ENCODE results near the gene GFI1. TPM values are rescaled to one million over a fixed set of nuclear protein-coding genes. Genes with fewer than 3 reads are reported as not detected.

The GFI1 gene
- total RNA-seq, 1 experiment from 2014 or later = 10.2 TPM

- no peaks in the 10 kb centered on the region for H3K9me3 ChIP-seq (ENCODE audit: low read length)
- no peaks in the 10 kb centered on the region for H3K27me3 ChIP-seq (ENCODE audit: low read length)
- H3K4me2 ChIP-seq (ENCODE audit: low read depth, low read length, poor library complexity, severe bottlenecking) = no peak overlapping the region
- no peaks in the 10 kb centered on the region for H3K9me2 ChIP-seq (replicated peaks; ENCODE audit: insufficient read depth, low read length)
- H3K36me3 ChIP-seq (ENCODE audit: insufficient read depth, low read length) = no peaks in the 10 kb centered on the region
- H3K9ac ChIP-seq (ENCODE audit: low read length) = no peak overlapping the region
- DNase-seq = peak; percentile 26
- no peaks in the 10 kb centered on the region for H4K20me1 ChIP-seq (ENCODE audit: insufficient read depth, low read depth, low read length)
- no peak overlapping the region for H3K4me3 ChIP-seq (ENCODE audit: low read length)
- no peaks in the 10 kb centered on the region for H3K79me2 ChIP-seq (ENCODE audit: low read length)
- no peak overlapping the region for H3K27ac ChIP-seq (ENCODE audit: low read length)
- H2AFZ ChIP-seq (ENCODE audit: low read length) = no peak overlapping the region
- H3K4me1 ChIP-seq (ENCODE audit: low read length) = peaks cover 12% of the 10 kb centered on the region
Measured at GRCh38 chr1:92495392-92496063, 8.8 kb upstream of the GFI1 start.

DNA sequence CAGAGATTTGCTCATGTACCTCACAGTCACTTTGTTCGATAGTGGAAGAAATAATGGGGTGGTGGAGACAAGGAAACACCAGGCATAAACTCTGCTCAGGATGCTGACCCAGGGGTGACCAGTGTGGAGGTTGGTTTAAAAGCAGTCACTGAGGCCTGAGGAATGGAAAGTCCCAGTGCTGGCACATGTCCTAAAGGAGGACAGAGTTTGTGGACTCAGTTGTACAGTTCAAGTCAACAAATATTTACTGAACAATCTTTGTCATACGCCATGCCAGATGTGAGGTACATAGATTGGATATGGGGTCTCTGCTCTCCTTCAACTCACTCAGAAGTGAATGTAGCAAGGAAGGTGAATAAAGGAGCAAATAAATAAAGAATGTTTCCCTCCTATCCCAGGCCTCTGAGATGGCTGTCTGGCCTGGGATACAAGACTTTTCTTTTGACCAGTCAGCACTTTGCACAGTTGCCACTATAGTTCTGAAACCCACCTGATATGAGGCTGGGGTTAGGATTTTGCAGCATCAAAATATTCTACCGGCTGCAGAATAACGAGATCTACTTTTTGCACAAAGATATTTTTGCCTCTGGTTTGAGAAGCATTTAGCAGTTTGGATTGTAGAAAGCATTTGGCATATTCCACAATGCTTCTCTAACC lies 7.9 kb upstream of the GFI1 start:
- no peak overlapping the region for H3K27ac ChIP-seq (ENCODE audit: low read length)
- H3K9ac ChIP-seq (ENCODE audit: low read length) = no peak overlapping the region
- H3K9me2 ChIP-seq (replicated peaks; ENCODE audit: insufficient read depth, low read length) = no peaks in the 10 kb centered on the region
- no peaks in the 10 kb centered on the region for H3K36me3 ChIP-seq (ENCODE audit: insufficient read depth, low read length)
- no peak overlapping the region for H3K4me2 ChIP-seq (ENCODE audit: low read depth, low read length, poor library complexity, severe bottlenecking)
- H4K20me1 ChIP-seq (ENCODE audit: insufficient read depth, low read depth, low read length) = no peaks in the 10 kb centered on the region
- no peak overlapping the region for H3K4me3 ChIP-seq (ENCODE audit: low read length)
- no peaks in the 10 kb centered on the region for H3K9me3 ChIP-seq (ENCODE audit: low read length)
- no peaks in the 10 kb centered on the region for H3K27me3 ChIP-seq (ENCODE audit: low read length)
- H3K4me1 ChIP-seq (ENCODE audit: low read length) = peaks cover 14% of the 10 kb centered on the region
- H2AFZ ChIP-seq (ENCODE audit: low read length) = no peak overlapping the region
- no peaks in the 10 kb centered on the region for H3K79me2 ChIP-seq (ENCODE audit: low read length)
- DNase-seq = peak; percentile 34

DNA sequence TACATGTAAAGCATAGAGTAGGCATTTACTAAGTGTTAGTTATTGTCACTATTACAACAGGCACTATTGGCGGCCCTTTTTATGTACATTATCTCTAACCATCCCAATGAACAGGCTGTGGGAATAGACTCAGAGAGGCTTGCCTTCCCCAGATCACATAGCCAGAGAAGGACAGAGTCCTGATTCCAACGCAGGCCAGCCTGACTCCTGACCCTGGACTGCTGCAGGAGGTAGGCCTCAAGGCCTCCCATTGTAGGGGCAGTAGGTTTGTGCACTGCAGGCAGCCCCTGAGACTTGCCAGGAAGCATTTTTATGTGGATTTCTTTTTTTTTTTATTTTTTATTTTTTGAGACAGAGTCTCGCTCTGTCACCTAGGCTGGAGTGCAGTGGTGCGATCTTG lies 6.4 kb upstream of the GFI1 start:
- no peaks in the 10 kb centered on the region for H4K20me1 ChIP-seq (ENCODE audit: insufficient read depth, low read depth, low read length)
- no peak overlapping the region for H3K4me3 ChIP-seq (ENCODE audit: low read length)
- H3K9me2 ChIP-seq (replicated peaks; ENCODE audit: insufficient read depth, low read length) = no peaks in the 10 kb centered on the region
- H2AFZ ChIP-seq (ENCODE audit: low read length) = no peak overlapping the region
- H3K4me2 ChIP-seq (ENCODE audit: low read depth, low read length, poor library complexity, severe bottlenecking) = no peak overlapping the region
- H3K36me3 ChIP-seq (ENCODE audit: insufficient read depth, low read length) = no peaks in the 10 kb centered on the region
- H3K4me1 ChIP-seq (ENCODE audit: low read length) = peaks cover 15% of the 10 kb centered on the region
- H3K79me2 ChIP-seq (ENCODE audit: low read length) = no peaks in the 10 kb centered on the region
- H3K9me3 ChIP-seq (ENCODE audit: low read length) = no peaks in the 10 kb centered on the region
- H3K27me3 ChIP-seq (ENCODE audit: low read length) = no peaks in the 10 kb centered on the region
- H3K9ac ChIP-seq (ENCODE audit: low read length) = no peak overlapping the region
- no peak overlapping the region for H3K27ac ChIP-seq (ENCODE audit: low read length)
- DNase-seq = no peak

- Histone ChIP-seq H3K79me2 (ENCODE audit: low read length) (no peaks in the 10 kb centered on the region), H3K9me3 (ENCODE audit: low read length) (no peaks in the 10 kb centered on the region), H4K20me1 (ENCODE audit: insufficient read depth, low read depth, low read length) (no peaks in the 10 kb centered on the region), H3K4me2 (ENCODE audit: low read depth, low read length, poor library complexity, severe bottlenecking) (no peak overlapping the region), H2AFZ (ENCODE audit: low read length) (no peak overlapping the region), H3K9ac (ENCODE audit: low read length) (no peak overlapping the region), H3K27ac (ENCODE audit: low read length) (no peak overlapping the region), H3K4me1 (ENCODE audit: low read length) (peaks cover 28% of the 10 kb centered on the region), H3K36me3 (ENCODE audit: insufficient read depth, low read length) (no peaks in the 10 kb centered on the region), H3K4me3 (ENCODE audit: low read length) (no peak overlapping the region), H3K27me3 (ENCODE audit: low read length) (no peaks in the 10 kb centered on the region), H3K9me2 (replicated peaks; ENCODE audit: insufficient read depth, low read length) (no peaks in the 10 kb centered on the region)
- DNase-seq = no peak
Measured at GRCh38 chr1:92488832-92489231, 2.1 kb upstream of the GFI1 start.

GRCh38 chr1:92488416-92488815 lies 1.7 kb upstream of the GFI1 start:
- Histone ChIP-seq H3K27me3 (ENCODE audit: low read length) (no peaks in the 10 kb centered on the region), H4K20me1 (ENCODE audit: insufficient read depth, low read depth, low read length) (no peaks in the 10 kb centered on the region), H3K79me2 (ENCODE audit: low read length) (peaks cover 3% of the 10 kb centered on the region; the same call in 1 of the 2 replicates), H3K4me1 (ENCODE audit: low read length) (peaks cover 29% of the 10 kb centered on the region), H3K9ac (ENCODE audit: low read length) (no peak overlapping the region), H3K4me2 (ENCODE audit: low read depth, low read length, poor library complexity, severe bottlenecking) (no peak overlapping the region), H3K36me3 (ENCODE audit: insufficient read depth, low read length) (no peaks in the 10 kb centered on the region), H3K9me3 (ENCODE audit: low read length) (no peaks in the 10 kb centered on the region), H2AFZ (ENCODE audit: low read length) (no peak overlapping the region), H3K4me3 (ENCODE audit: low read length) (no peak overlapping the region), H3K27ac (ENCODE audit: low read length) (no peak overlapping the region), H3K9me2 (replicated peaks; ENCODE audit: insufficient read depth, low read length) (no peaks in the 10 kb centered on the region)
- peak; percentile 35 for DNase-seq

DNA sequence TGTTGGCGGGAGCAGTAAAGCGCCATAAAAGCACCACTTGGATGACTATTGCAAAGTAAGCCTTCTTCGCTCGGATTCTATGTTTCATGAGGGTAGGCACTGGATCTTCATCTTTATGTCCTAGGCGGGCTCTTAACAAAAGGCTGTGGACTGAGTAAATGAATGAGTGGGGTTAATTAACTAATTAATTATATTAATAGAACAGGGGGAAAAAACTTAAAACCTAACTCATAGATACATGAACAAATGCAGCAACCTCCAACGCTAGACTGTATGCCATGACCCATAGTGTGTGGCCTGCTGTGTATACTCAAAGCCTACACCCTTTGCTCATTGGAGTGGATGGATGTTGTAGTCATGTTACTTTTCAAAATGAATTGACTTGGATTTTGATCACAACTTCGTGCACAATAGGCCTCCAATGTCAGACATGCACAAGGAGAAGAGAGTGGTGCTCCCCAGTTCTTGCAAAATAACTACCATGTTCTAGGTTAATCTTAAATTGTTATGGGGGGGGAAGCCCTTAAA lies 417 bp upstream of the GFI1 start:
- H3K79me2 ChIP-seq (ENCODE audit: low read length) = peaks cover 15% of the 10 kb centered on the region
- peak overlapping the region; percentile 73 for H3K4me2 ChIP-seq (ENCODE audit: low read depth, low read length, poor library complexity, severe bottlenecking)
- no peak for DNase-seq
- peak overlapping the region; percentile 78; the same call in 1 of the 2 replicates for H2AFZ ChIP-seq (ENCODE audit: low read length)
- H3K9me2 ChIP-seq (replicated peaks; ENCODE audit: insufficient read depth, low read length) = no peaks in the 10 kb centered on the region
- no peaks in the 10 kb centered on the region for H4K20me1 ChIP-seq (ENCODE audit: insufficient read depth, low read depth, low read length)
- peak overlapping the region; percentile 77 for H3K4me3 ChIP-seq (ENCODE audit: low read length)
- 0 out of 2 replicates have a peak overlapping the region, but pooled peaks have one; percentile 9 for H3K27ac ChIP-seq (ENCODE audit: low read length)
- peaks cover 40% of the 10 kb centered on the region for H3K4me1 ChIP-seq (ENCODE audit: low read length)
- peak overlapping the region; percentile 84 for H3K9ac ChIP-seq (ENCODE audit: low read length)
- no peaks in the 10 kb centered on the region for H3K27me3 ChIP-seq (ENCODE audit: low read length)
- no peaks in the 10 kb centered on the region for H3K9me3 ChIP-seq (ENCODE audit: low read length)
- H3K36me3 ChIP-seq (ENCODE audit: insufficient read depth, low read length) = no peaks in the 10 kb centered on the region

GRCh38 chr1:92485381-92486250 lies 1.1 kb downstream of the GFI1 start:
- peaks cover 16% of the 10 kb centered on the region for H3K79me2 ChIP-seq (ENCODE audit: low read length)
- peak overlapping the region; percentile 35 for H3K27ac ChIP-seq (ENCODE audit: low read length)
- H3K4me3 ChIP-seq (ENCODE audit: low read length) = peak overlapping the region; percentile 77
- H3K4me2 ChIP-seq (ENCODE audit: low read depth, low read length, poor library complexity, severe bottlenecking) = peak overlapping the region; percentile 70
- H3K9ac ChIP-seq (ENCODE audit: low read length) = peak overlapping the region; percentile 84
- H2AFZ ChIP-seq (ENCODE audit: low read length) = peak overlapping the region; percentile 91
- H3K27me3 ChIP-seq (ENCODE audit: low read length) = no peaks in the 10 kb centered on the region
- H3K9me2 ChIP-seq (replicated peaks; ENCODE audit: insufficient read depth, low read length) = no peaks in the 10 kb centered on the region
- H3K36me3 ChIP-seq (ENCODE audit: insufficient read depth, low read length) = no peaks in the 10 kb centered on the region
- peaks cover 29% of the 10 kb centered on the region for H3K4me1 ChIP-seq (ENCODE audit: low read length)
- H3K9me3 ChIP-seq (ENCODE audit: low read length) = no peaks in the 10 kb centered on the region
- no peaks in the 10 kb centered on the region for H4K20me1 ChIP-seq (ENCODE audit: insufficient read depth, low read depth, low read length)
- DNase-seq = peak; percentile 86

Data from Karpas-422 (cell line).